Measurements from ENCODE around the gene DEPDC4.
A peak's percentile ranks its signal among the peaks of the same experiment; 100 is the strongest.
"Not testable (repeated sequence)": the region's sequence is repeated elsewhere in the genome, so short reads cannot be mapped to it uniquely, and the experiment has no call there.

The DEPDC4 gene

DNA sequence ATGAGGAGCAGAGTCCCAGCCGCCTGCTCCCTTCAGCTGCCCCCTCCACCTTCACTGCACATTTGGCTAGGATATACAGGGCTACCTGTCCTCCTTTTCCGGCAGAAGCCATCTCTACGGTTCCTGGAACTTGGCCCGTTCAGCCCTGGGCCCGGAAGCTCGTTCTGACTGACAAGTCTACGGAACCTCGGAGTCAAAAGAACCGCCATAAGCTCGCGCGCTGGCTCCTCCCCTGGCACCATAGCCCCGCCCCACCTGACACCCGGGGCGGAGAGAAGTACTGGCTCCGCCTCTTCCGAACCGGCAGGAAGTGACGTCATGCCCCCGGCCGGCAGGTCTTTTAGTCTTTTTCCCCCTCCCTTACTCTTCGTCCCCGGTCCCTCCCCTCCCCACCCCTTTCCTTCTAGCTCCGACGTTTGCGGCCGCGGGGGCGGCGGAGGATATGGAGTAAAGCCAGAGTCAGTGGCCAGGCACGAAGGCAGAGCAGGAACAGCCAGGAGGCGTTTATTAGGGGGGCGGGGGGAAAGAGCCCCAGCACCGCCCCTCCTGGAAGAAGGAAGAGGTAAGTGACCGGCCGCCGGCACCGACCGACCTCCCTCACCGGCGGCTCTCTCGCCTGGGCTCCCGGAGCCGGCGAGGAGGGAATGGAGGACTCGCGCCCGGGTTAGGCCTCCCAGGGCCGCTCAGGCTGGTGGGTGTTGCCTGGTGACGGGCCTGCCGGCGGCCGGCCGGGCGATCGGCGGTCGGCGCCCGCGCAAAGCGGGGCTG, at the start of gene DEPDC4, which contains the start of gene SCYL2:
DEPDC4 (minus strand) TSS at position 245 of the 768 bp plus-strand sequence; CDS start at position 242, 3 bp downstream.
SCYL2 (plus strand) TSS at position 343 of the 768 bp plus-strand sequence. CDS start 15,794 bp downstream, outside the sequence.
- DNase-seq, result peak; percentile 92

DNA sequence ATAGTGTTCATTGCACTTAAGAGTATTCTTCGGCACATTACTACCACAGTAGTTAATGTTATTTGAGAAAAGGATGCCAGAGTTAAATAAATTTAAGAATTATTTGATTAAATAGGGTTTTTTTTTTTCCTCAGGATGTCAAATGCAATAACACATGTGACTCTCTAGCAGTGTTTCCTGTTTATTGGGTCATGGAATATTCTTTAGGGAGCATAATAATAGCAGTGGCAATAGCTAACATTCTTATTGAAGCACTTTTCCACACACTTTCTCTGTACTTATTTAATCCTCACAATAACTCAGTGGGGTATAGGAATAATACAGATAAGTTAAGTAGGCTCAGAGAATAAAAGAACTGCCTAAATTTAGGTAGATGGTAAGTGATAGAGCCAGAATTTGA, 44.4 kb upstream of the DEPDC4 start:
- DNase-seq, result no peak

DNA sequence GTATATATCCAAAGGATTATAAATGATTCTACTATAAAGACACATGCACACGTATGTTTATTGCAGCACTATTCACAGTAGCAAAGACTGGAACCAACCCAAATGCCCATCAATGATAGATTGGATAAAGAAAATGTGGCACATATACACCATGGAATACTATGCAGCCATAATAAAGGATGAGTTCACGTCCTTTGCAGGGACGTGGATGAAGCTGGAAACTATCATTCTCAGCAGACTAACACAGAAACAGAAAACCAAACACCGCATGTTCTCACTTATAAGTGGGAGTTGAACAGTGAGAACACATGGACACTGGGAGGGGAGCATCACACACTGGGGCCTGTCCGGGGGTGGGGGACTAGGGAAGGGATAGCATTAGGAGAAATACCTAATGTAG, 41.3 kb upstream of the DEPDC4 start:
- DNase-seq, result not testable (repeated sequence)

DNA sequence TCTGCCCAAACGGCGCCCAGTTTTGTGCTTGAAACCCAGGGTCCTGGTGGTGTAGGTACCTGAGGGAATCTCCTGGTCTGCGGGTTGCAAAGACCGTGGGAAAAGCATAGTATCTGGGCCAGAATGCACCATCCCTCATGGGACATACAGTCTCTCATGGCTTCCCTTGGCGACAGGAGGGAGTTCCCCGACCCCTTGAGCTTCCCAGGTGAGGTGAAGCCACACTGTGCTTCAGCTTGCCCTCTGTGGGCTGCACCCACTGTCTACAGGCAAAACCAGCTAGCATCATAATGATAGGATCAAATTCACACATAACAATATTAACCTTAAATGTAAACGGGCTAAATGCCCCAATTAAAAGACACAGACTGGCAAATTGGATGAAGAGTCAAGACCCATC, 37.5 kb upstream of the DEPDC4 start:
- DNase-seq, result not testable (repeated sequence)

DNA sequence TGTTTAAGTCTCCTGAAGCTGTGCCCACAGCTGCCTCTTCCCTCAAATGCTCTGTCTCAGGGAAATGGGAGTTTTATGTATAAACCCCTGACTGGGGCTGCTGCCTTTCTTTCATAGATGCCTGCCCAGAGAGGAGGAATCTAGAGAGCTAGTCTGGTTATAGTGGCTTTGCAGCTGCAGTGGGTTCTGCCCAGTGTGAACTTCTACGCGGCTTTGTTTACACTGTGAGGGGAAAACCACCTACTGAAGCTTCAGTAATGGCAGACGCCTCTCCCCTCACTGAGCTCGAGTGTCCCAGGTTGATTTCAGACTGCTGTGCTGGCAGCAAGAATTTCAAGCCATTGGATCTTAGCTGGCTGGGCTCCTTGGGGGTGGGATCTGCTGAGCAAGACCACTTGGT, 37.0 kb upstream of the DEPDC4 start:
- DNase-seq, result no peak

DNA sequence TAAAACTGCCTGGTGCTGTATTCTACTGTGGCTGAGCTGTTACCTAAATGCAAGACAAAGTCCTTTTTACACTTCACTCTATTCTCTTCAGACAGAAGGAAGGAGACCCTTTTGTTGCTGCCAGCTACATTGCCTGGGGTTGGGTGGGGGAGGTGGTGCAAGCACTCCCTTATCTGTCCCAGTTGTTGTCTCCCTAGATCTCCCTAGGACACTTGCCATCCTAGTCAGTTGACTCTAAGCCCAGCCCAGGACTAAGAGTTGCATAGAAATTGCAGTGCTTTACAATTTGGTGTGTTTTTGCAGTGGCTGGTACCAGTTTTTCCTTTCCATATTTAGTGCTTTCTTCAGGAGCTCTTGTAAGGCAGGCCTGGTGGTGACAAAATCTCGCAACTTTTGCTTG, 35.2 kb upstream of the DEPDC4 start:
- no peak for DNase-seq

DNA sequence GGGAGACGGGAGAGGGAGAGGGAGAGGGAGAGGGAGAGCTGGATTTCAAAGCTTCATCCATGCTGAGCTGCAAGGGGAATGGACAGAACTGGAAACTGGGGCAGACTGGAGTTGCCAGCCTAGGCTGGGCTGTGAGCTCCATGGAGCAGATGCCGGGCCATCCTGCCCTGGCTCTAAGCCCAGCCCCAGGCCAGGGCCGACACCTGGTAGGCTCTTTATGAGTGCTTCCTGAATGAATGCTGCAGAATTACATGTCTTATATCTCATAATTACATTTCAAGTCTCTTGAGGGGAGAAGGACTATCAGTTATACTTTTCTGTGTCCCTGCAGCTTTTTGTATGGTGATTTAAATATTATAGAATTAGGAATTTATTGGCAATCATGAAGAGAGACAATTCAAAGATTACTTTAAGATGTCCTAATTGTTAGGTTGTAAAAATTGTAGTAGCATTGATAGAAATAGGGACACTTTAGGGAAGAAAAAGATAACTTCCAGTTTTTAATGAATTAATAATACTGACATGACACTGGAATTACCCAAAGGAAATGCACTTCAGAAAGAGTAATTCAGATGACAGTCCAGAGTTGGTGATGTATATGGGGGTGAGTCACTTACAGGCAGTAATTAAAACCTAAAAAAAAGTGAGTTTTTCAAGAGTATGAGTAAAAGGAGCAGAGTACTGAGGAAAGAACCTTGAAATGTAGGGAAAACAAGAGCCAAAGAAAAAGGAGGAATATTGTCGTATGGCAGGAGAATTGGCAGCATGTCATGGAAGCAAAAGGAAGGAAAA, 29.1 kb upstream of the DEPDC4 start:
- no peak for DNase-seq

DNA sequence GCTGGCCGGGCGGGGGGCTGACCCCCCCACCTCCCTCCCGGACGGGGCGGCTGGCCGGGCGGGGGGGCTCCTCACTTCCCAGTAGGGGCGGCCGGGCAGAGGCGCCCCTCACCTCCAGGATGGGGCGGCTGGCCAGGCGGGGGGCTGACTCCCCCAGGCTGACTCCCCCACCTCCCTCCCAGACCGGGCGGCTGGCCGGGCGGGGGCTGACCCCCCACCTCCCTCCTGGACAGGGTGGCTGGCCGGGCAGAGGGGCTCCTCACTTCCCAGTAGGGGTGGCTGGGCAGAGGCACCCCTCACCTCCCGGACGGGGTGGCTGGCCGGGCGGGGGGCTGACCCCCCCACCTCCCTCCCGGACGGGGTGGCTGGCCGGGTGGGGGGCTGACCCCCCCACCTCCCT, 27.5 kb upstream of the DEPDC4 start:
- DNase-seq, result not testable (repeated sequence)

DNA sequence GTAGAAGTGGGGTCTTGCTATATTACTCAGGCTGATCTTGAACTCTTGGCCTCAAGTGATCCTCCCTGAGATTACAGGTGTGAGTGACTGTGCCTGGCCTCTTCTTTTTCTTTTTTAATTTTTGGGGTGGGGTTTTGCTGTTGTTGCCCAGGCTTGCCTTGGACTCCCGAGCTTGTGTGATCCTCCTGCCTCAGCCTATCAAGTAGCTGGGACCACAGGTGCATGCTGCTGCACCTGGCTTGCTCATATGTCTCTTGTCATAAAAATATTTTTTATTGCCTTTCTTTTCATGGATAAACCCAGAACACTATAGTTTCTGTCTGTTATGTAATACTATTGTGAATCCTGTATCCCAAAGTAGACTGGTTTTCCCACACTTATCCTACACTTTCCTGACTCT, 26.1 kb upstream of the DEPDC4 start:
- no peak for DNase-seq

DNA sequence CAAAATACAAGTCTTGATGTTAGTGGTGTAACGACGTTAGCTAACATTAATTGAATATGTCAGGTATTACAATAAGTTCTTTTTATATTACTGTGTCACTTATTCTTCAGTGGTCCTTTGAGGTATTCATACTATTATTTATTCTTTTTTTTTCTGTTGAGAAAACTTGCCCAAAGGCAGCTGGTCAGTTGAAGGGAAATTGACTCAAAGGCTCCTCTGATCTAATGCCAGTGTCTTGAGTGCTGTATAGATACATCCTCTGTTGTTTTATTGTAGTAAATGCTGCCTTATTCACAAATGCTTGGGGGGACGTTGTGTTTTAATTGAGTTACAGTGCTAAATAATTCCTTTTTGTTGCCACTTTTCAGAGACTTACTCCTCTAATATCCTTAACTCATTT, 23.1 kb upstream of the DEPDC4 start:
- no peak for DNase-seq

DNA sequence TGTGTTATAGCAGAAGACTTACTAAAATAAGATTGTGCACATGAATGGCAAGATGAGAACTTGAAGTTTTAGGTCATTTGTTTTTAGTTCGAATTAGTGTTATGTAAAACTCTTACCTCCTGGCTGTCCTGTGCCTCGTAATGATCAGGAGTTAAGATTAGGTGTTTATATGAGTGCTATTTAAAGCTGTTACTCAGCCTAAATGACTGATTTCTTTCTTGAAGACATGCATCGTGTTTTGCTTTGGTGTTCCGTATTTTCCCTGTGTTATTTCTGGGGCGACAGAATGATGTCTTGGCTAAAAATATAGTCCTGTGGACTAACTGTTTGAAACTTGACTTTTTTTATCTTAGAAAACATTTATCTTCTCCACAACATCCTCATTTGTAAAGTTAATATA, 22.2 kb upstream of the DEPDC4 start:
- no peak for DNase-seq

DNA sequence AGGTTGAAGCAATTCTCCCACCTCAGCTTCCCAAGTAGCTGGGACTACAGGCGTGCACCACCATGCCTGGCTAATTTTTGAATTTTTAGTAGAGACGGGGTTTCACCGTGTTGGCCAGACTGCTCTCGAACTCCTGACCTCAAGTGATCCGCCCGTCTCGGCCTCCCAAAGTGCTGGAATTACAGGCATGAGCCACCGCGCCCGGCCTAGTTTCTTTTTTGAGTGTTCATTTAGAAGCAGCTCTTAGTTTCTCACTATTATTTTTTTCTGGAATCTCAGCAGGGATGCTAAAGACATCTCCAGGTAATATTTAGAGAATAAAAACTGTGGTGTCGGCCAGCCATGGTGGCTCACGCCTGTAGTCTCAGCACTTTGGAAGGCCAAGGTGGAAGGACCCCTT, 17.7 kb upstream of the DEPDC4 start:
- DNase-seq, result not testable (repeated sequence)

DNA sequence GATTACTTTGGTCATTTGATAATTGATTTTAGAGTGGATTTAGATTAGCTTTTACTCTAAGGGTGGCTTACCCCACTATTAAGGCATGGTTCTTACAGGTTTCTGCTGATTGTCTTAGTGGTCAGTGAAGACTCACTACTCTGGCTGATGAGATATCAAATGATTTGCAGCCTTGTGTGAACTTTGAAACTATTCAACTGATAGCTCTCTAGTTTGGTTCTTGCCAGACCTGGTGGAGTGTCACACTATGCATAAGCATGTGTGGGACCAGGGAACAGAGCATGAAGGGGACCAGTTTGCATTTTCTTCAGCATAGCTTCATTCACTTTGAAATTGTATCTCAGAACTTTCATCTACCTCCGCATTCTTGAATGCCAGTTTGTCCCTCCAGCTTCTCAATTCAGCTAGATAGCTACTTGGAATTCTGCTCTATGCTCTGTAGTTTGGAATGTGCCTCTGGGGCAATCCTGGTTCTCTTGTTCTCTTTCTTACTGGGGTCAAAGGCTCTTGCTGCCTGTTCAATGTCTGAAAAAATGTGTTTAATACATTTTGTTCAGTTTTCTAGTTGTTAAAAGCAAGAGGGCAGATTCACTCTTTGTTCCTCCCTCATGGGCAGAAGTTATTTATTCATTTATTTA, 12.8 kb upstream of the DEPDC4 start:
- no peak for DNase-seq

DNA sequence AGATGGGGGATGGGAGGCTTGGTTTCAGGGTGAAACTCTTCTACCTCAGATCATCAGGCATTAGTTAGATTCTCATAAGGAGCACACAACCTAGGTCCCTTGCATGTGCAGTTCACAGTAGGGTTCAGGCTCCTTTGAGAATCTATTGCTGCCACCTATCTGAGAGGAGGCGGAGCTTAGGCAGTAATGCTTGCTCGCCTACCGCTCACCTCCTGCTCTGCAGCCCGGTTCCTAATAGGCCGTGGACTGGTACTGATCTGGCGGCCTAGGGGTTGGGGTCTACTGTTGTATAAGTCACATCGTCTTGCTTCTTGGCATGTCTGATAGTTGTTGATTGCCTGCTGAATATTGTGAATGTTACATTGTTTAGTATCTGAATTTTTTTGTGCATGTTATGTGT, 12.3 kb upstream of the DEPDC4 start:
- no peak for DNase-seq

DNA sequence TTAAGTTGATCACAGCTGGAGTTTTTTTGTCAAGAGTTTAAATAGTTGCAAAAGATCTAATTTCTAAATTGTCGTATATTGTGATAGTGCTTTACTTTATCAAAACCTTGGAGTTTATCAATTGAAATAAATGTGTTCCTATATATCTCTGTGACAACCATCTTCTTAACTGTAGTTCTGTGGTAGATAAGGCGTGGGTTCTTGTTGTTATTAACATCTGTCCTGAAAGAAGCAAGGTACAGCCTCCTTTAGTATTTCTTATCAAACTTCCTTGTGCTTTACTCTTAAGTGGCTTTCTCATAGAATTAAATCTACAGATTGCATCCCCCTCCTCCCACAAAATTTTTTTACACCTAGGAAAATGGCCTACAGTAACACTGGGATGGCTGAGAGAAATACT, 7.4 kb upstream of the DEPDC4 start:
- DNase-seq, result no peak

DNA sequence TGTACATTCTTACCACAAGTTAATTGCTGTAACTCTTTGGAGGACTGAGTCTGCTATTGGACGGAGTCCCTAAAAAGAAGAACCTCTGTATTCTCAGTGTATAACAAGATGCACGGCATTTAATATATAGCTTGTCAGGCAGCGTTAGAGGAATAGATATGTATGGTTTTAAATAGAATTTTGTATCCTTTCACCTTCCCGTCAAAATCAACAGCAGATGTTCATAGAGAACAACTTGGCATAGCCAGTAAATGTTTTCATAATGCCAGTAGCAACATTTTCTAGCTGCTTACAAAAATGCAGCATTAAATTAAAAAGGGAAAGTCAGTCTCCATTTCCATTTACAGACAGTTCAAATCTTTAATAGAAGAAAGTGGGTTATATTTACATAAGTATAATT, 6.9 kb upstream of the DEPDC4 start:
- DNase-seq, result no peak

DNA sequence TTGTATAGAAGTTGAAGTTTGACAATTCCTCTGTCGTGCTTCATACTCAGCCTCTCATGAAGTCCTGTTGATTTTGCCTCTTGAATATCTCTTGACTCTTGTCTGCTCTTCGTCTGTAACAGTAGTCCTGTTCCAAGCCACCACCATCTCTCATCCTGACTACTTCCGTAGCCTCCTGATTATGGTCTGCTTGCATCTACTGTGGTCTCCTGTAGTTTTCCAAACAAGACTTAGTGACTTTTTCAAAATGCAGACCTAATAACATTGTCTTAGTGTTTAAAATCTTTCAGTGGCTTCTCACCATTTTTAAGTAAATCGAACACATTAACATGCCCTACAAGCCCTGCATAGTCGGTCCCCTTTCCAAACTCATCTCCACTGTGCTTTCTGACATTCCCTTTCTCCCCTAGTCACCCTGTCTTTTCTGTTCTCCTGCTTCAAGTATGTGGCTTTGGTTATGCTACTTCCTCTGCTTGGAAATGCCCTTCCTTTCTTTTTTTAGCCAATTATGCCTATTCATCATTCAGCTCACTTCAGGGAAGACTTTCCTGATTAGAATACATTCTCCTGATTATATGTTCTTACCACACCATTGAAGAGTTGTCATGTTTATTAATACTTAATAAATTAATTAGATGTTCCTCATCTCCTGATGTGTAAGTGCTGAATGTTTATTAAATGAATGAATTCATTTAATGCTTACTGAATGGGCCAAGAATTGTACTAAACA, 2.1 kb upstream of the DEPDC4 start:
- DNase-seq, result no peak

DNA sequence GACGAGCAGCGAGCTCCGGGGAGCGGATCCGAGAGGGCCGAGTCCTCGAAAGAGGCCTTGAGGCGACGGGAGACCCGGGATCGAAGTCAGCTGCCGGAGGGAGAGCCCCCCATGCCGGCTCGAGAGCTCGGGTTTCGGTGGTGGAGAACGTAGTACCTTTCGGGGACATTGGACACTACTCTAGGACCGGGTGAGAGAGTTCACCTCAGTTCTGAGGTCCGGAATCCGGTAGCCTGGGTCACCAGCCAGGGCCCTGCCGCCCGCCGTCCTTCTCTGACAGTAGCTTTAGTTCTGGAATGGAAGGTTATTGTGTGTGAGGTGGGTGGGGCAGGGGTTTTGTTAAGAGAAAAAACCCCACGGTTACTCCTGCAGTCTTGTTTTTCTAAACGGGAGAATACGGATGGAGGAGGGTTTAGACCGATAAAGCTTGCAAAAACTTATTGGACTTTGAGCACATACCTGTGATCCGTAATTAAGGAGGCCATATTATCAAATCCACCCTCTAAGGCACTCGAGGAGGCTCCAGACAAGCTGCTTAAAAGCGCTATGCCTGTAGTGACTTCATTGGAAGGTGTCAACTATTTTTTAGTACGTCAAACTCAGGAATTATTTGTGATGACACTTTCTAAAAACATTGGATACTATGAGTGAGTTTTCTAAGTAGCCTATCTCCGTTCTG, 863 bp upstream of the DEPDC4 start:
- DNase-seq, result no peak

DNA sequence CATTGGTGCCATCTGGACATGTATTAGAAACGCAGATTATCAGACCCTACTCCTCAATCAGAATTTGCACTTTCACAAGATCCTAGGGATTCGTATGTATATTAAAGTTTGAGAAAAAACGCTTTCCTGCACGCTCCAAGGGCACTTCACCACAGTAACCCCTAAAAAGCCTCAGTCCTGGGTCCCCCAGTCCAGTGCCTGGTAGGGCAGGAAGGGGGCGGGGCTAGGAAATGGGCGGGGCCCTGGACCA, 369 bp downstream of the DEPDC4 start:
- DNase-seq, result no peak

DNA sequence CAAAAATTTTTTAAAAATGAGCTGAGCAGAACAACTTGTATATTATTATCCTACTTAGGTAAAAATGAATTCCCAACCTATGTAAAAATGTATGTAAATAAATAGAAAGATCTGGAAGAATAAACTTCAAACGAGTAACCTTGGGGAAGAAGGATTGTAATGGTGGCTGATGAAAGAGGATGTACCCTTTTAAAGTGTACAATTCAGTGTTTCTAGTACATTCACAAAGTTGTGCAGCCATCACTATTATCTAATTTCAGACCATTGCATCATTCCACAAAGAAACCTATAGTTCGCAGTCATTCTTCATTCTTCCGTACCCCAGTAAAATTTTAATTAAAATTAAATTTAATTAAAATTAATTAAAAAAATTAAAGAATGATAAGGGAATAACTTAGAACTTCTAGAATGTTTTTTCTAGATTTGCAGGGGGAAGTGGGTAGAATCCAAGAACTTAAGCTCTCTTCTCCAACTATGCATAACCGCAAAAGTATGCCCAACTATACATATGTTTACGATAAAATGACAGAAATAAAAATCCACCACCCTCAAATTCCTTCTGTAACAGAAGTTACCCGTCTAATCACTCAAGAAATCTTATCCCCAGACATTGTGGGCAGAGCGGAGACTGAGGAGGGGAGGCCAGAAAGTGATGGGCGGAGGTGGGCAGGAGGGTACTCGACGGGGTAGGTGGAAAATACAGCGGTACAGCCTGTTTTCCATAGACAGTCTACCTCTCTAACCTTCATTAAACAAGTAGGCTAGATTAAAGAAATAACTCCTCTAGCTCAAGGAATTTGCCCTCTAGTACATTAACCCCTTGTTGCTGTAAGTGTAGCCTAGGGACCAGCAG, 921 bp downstream of the DEPDC4 start:
- DNase-seq, result no peak

DNA sequence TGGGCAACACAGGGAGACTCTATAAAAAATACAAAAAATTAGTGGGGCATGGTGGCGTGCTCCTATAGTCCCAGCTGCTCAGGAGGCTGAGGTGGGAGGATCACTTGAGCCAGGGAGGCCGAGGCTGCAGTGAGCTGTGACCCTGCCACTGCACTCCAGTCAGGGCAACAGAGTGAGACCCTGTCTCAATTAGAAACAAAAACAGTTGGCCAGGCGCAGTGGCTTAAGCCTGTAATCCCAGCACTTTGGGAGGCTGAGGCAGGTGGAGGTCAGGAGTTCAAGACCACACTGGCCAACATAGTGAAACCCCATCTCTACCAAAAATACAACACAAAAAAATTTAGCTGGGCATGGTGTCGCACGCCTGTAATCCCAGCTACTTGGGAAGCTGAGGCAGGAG, 1.8 kb downstream of the DEPDC4 start:
- not testable (repeated sequence) for DNase-seq

DNA sequence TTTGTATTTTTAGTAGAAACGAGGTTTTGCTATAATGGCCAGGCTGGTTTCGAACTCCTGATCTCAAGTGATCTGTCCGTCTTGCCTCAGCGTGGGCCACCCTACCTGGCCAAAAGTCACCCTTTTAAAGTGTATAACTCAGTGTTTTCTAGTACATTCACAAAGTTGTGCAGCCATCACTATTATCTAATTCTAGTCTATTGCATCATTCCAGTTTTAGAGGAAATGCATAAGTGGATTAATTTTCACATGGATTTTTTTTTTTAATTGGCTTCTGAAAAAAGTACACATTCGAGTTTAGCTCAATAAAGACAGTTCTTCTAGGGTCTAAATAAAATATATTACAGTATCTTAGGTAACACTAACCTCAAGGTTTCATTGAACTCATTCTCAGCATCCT, 3.7 kb downstream of the DEPDC4 start:
- DNase-seq, result no peak
